HuH-7.5 (cell line): ENCODE data around the gene EVC2.
"Not testable (repeated sequence)": the region's sequence is repeated elsewhere in the genome, so short reads cannot be mapped to it uniquely, and the experiment has no call there.

Source experiments
- DNase-seq: peaks from one replicate; pipeline ENCODE4 v3.0.0; 2011; ENCODE audit warnings: low spot score

The EVC2 gene

DNA sequence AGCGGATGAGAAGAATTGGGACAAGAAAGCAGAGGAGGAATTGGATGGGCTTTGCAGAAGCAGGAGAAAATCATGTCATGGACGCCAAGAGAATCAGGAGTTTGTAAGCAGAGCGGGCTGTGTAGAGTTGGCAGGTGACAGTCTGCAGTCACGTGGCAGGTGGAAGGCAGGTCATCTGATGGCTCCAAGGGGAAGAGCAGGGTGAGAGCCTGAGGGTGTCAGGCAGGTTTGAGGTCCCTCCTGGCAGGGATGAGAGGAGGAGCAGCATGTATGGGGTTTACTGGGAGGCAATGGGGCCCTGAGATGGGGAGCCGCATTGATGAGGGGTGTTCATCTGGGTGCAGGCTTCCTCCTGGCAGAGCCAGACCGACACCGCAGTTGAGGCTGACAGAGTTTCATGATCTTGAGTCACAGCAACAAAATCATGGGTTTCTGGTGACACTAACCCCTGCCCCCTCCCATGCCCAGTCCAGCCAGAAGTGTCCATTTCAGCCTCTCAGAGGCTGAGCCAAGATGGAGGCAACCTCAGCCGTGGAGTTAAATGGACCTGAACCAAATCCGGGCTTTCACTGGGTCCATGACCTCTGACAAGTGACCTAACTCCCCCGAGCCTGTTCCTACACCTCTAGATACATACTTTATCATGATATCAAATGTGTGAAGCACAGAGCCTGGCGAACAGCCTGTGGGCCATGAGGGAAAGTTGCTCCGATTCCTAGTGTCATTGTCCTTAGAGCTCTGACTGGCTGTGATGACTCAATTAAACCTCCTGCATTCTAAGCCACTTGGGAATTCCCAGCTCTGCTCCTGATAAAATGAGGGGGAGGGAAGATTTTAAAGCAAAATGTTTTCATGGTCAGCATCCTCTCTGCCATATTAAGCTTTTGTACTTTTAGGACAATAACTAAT lies 38.7 kb upstream of the EVC2 start:
- DNase-seq = no peak

GRCh38 chr4:5746250-5746649 lies 37.9 kb upstream of the EVC2 start:
- no peak for DNase-seq

- DNase-seq = no peak
Measured at GRCh38 chr4:5742968-5743367, 34.6 kb upstream of the EVC2 start.

- no peak for DNase-seq
Measured at GRCh38 chr4:5742388-5742787, 34.0 kb upstream of the EVC2 start.

GRCh38 chr4:5738061-5738460 lies 29.7 kb upstream of the EVC2 start:
- DNase-seq = no peak

- no peak for DNase-seq
Measured at GRCh38 chr4:5735463-5735862, 27.1 kb upstream of the EVC2 start.

DNA sequence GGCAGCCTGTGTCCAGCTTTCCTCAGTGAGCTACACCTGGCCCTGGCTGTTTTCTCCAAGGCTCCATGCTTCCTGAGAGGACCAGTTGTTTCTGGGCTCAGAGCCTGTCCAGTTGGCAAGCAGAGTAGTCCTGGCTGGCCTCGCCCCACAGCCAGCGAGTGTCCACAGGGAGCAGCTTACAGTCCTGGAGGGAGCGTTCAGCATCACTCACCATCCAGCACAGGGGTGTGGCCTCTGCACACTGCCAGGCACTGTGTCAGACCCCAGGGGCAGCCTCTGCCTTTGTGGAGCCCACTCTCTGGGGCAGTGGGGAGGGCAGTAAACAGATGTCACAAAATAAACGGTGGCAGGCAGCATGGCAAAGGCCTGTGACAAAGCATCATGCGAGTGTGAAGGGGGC lies 26.5 kb upstream of the EVC2 start:
- no peak for DNase-seq

DNA sequence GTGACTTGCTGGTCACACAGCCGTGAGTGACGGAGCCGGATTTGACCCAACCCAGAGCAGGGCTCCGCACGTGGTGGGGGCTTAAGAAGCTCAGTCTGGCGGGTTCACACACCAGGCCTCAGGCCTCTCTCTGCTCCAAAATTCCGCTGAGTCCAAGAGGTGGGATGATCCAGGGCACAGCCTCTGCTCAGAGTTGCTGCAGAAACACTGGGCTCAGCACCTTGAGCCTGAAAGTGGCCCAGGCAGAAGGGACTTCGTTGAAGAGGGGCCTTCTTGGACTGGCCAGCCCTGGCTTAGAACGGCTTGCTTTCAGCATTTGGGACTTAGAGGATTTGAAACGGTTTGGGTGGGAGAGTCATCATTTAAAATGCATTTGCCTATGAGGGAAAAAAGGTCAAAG lies 23.8 kb upstream of the EVC2 start:
- no peak for DNase-seq

DNA sequence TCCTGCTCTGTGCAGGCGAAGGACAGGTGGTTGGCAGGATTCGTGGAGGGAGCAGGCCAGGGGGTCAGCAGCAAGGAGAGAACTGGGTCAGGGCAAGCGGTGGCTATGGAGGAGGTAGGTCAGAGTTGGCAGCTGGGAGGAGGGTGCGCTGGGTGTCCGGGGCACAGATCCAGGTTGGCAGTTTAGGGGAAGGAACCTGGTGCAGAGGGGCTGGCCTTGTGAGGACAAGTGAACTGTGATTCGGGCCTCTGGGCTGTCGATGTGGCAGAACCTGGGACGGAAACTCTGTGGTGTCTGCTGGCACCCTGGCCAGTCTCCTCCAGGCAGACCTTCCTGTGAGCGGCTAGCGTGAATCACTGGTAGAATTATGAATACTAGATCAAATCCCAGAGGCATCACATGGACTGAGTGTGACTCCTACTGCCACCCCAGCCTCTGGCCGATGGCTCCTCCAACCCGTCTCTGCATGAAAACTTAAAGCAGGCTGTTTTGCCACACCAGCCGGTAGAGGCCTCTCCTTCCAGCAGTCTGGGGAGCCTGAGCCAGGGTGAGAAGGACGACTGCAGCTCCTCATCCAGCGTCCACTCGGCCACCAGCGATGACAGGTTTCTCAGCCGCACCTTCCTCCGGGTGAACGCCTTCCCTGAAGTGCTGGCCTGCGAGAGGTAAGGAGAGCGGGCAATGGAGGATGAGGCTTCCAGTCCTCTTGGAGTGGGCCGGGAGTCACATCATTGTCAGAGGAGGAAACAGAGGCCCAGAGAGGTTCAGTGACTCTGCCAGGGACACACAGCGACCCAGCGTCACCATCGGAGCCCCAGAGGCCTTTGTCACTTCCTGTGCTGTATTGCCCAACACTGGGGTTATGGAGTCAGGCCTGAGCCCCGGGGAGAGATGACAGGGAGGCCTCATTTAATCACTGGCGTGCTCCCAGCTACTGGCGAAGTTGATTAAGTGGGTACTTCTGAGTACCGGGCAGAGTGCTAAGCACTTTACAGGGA lies 22.9 kb upstream of the EVC2 start:
- no peak for DNase-seq

- DNase-seq = no peak
Measured at GRCh38 chr4:5730436-5730835, 22.1 kb upstream of the EVC2 start.

DNA sequence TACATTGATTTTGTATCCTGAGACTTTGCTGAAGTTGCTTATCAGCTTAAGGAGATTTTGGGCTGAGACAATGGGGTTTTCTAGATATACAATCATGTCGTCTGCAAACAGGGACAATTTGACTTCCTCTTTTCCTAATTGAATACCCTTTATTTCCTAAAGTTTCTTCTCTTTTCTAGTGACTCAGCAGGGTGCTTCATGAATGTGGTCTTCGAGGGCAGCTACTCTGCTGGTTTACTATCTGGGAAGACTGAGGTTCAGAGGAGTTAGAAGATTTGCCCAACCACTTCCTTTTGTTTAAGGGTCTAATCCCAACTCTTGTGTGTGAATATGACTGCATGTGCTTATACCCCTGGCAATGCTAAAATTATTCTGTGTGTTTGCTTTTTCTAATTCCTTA lies 20.1 kb upstream of the EVC2 start:
- DNase-seq = not testable (repeated sequence)

DNA sequence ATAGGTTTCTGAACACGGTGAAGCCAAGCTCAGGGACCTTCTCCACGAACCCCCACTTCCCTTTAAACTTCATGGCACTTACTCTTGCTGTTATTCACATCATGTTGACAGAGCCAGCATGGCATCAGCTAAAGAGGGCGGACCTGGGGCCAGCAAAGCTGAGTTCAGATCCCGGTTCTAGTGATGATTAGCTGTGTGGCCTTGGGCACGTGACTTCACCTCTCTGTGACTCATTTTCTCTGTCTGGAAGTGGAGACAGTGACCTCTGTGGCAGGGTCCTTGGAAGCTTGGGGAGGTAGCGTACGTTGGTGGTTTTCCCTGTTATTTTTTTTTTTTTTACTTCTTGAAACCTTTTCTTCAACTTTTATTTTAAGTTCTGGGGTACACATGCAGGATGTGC lies 16.0 kb upstream of the EVC2 start:
- no peak for DNase-seq

DNA sequence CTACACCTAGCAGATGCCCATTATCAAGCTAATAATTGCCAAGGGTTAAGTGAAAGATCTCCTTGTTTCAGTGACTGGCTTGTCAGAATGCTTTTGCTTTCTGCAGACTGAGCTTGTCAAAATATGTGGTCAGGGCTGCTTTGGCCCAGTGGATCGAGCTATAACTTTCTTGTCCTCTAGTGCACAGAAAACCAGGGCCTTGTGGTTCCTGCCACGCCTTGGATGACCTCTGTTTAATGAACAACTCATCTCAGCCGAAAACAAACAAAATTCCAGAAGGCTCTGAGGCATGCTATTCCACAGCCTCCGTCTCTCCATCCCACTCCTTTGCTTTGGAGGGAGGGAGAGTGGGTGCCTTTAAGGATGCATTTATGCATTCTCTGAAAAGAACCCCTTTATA lies 14.0 kb upstream of the EVC2 start:
- no peak for DNase-seq

DNA sequence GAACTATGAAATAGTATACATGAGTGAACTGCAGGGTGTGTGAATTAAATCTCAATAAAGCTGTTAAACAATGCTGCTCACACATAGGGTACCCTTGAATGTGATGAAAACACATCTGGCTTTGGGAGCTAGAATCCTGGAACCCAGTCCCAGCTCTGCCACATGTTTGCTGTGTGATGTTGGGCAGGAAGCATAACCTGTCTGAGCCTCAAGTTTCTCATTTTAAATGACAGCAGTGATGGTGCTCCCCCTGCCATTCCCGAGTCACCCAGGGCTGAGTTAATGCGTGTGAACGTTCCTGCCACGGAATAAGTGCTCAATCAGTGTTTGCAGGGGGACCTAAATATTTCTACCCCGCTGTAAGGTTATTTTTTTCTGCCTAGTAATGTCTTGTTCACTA lies 13.6 kb upstream of the EVC2 start:
- DNase-seq = no peak

DNA sequence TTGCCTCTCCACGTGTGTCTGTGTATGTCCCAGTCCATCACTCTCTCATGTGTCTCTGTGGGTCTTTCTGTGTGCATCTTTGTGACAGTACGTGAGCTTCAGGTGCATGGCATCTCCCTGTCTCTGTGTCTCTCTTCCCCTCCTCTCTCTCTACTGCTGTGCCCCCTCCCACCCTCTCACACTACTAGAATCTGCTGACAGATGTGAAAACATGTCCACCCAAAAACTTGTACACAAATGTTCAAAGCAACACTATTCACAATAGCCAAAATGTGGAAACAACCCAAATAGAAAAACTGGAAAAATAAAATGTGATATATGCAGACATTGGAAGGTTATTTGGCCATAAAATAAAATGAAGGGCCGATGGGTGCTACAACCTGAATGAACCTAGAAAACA lies 12.6 kb upstream of the EVC2 start:
- no peak for DNase-seq

DNA sequence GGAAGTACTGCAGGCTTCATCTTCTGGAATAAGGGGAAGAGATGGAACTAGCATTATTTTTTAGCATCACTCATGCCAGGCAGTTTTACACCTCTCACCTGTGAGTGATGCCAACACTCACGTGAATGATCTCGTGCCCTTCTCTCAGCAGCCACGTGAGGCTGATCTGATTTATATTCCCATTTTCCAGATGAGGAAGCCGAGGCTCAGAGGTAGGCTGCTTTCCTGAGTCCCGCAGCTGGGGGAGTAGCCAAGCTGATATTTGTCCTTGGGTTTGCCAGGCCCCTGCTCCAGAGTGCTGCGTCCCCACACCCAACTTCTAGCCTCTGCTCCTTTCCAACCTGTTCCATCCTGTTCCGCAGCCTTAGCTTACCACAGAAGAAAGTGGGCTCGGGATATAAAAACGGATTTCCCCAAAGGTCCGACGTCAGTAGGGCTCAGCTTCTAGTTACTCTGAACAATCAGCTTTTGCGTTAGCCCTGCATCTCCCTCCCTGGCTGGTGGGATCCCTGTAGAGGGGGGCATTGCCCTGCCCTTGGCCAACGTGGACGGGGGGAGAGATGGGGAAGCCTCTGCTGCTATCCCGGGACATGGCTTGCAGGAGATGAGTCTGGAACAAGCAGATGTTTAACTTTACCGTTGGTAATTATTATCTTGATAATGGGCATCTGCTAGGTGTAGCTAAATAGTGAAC lies 11.9 kb upstream of the EVC2 start:
- no peak for DNase-seq

DNA sequence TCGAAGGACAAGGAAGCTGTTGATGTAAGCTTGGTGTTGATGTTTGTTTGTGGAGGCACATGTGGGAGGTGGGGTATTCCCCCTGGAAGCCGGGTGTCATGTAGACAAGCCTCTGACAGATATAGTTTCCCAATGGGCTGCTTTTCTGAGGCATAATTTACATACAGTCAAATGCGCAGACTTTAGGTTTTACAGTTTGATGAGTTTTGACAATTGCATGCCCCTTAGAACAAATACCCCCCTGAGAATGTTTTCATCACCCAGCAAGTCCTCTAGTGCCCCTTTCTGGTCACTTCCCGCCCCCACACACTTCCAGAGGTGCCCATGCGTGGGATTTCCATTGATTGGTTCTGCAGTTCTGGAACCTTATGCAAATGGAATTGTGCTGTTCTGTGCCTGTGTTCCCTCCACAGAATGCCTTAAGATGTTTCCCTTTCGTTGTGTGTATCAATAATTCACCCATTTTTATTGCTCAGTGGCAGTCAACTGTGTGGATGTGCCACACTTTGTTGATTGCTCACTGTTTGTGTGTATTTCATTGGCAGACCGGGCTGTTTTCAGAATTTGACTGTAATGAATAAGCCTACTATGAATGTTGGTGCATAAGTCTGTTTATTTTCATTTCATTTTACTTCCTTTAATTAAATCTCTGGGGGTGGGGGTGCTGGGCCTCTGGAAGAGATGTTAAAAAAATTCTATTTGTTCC lies 11.1 kb upstream of the EVC2 start:
- DNase-seq = no peak

GRCh38 chr4:5718411-5718810 lies 10.1 kb upstream of the EVC2 start:
- DNase-seq = no peak

GRCh38 chr4:5717449-5718158 lies 9.2 kb upstream of the EVC2 start:
- DNase-seq = no peak

- DNase-seq = no peak
Measured at GRCh38 chr4:5716391-5716790, 8.0 kb upstream of the EVC2 start.

DNA sequence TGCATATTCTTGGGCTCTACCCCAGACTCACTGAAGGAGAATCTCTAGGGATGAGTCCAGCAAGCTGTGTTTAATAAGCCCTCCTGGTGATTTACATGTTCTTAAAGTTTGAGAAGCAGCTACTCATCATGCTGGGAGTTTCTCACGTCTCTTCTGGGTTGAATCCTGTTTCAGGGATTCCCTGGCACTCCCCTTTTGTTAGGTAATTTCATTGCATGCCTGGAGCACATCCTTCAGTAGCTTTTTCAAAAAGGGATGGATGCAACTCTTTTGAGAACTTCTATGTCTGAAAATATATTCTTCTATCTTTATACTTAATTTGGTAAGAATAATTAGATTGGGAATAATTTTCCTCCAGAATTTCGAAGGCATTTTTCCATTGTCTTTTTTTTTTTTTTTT lies 7.0 kb upstream of the EVC2 start:
- no peak for DNase-seq
